NCI-H1694 (cell line): ENCODE results near the gene ACOT7.
"Not testable (repeated sequence)": the region's sequence is repeated elsewhere in the genome, so short reads cannot be mapped to it uniquely, and the experiment has no call there.

Experiments used
- DNase-seq: peaks from one replicate; lab custom pipeline; 2025; lab: John Stamatoyannopoulos, UW

The ACOT7 gene

GRCh38 chr1:6310116-6310848 lies 83.3 kb downstream of the ACOT7 start:
- no peak for DNase-seq

GRCh38 chr1:6309564-6309963 lies 84.0 kb downstream of the ACOT7 start:
- DNase-seq = no peak

- no peak for DNase-seq
Observed at GRCh38 chr1:6308449-6308848, 85.1 kb downstream of the ACOT7 start.

- not testable (repeated sequence) for DNase-seq
Observed at GRCh38 chr1:6307682-6308081, 85.9 kb downstream of the ACOT7 start.

GRCh38 chr1:6307099-6307498 lies 86.5 kb downstream of the ACOT7 start:
- no peak for DNase-seq

GRCh38 chr1:6303397-6304012 lies 90.1 kb downstream of the ACOT7 start:
- DNase-seq = no peak

GRCh38 chr1:6302568-6302967 lies 91.0 kb downstream of the ACOT7 start:
- DNase-seq = no peak

GRCh38 chr1:6301526-6301925 lies 92.0 kb downstream of the ACOT7 start:
- no peak for DNase-seq

- DNase-seq = no peak
Observed at GRCh38 chr1:6300342-6301048, 93.1 kb downstream of the ACOT7 start.

GRCh38 chr1:6299557-6300165 lies 93.9 kb downstream of the ACOT7 start:
- DNase-seq = no peak

- DNase-seq = no peak
Observed at GRCh38 chr1:6298940-6299465, 94.6 kb downstream of the ACOT7 start.

- DNase-seq = no peak
Observed at GRCh38 chr1:6298530-6298929, 95.0 kb downstream of the ACOT7 start.

- DNase-seq = no peak
Observed at GRCh38 chr1:6295910-6296309, 97.7 kb downstream of the ACOT7 start.

- DNase-seq = no peak
Observed at GRCh38 chr1:6294890-6295556, 98.5 kb downstream of the ACOT7 start.

GRCh38 chr1:6294080-6294889 lies 99.3 kb downstream of the ACOT7 start:
- DNase-seq = no peak

- no peak for DNase-seq
Observed at GRCh38 chr1:6292102-6292501, 101.5 kb downstream of the ACOT7 start.

GRCh38 chr1:6288665-6289064 lies 104.9 kb downstream of the ACOT7 start:
- DNase-seq = no peak

GRCh38 chr1:6288026-6288425 lies 105.5 kb downstream of the ACOT7 start:
- DNase-seq = no peak

- peak; percentile 38 for DNase-seq
Observed at GRCh38 chr1:6287431-6287886, 106.1 kb downstream of the ACOT7 start.

- DNase-seq = no peak
Observed at GRCh38 chr1:6287029-6287428, 106.5 kb downstream of the ACOT7 start.

GRCh38 chr1:6286266-6286665 lies 107.3 kb downstream of the ACOT7 start:
- DNase-seq = no peak
